Keratinocyte (primary cell): ENCODE results near the gene KRTAP10-7.

Source experiments
- CTCF ChIP-seq, 3 experiments: IDR thresholded peaks in 1 of 3; conservative IDR thresholded peaks in 1 of 3; optimal IDR thresholded peaks in 1 of 3; 2 replicates in 2 of 3; 3 replicates in 1 of 3; pipeline versions ENCODE3 to v1.5.1; 2011; ENCODE audit warnings: low read length in 3 of 3, mild to moderate bottlenecking in 3 of 3, moderate library complexity in 2 of 3, control low read depth in 1 of 3, inconsistent platforms in 1 of 3; ENCODE audit not compliant: insufficient read depth in 2 of 3; ENCODE audit errors: extremely low read depth in 1 of 3
- EZH2 ChIP-seq: IDR thresholded peaks from one replicate; pipeline ENCODE4 v1.6.1; 2012; ENCODE audit warnings: inconsistent platforms, mild to moderate bottlenecking, low read length, moderate library complexity

GRCh38 chr21:44648557-44649311 is 48.3 kb downstream of the KRTAP10-7 start:
- TF ChIP-seq CTCF (optimal IDR thresholded peaks at IDR 0.05 in 1 of 3, IDR thresholded peaks at IDR 0.05 in 1 of 3, conservative IDR thresholded peaks at IDR 0.05 in 1 of 3; ENCODE audit: extremely low read depth in 1 of 3, insufficient read depth in 2 of 3, low read length in 3 of 3) = no peak
- no peak for TF ChIP-seq EZH2
